CD4-positive, alpha-beta T cell treated with Interleukin-15 for 4 hours (primary cell): ENCODE measurements around the gene MTREX.
A peak's percentile ranks its signal among the peaks of the same experiment; 100 is the strongest.

Experiments
- DNase-seq: peaks from one replicate; pipeline ENCODE4 v3.0.0-alpha.2; 2020; ENCODE audit warnings: low spot score

MTREX gene

DNA sequence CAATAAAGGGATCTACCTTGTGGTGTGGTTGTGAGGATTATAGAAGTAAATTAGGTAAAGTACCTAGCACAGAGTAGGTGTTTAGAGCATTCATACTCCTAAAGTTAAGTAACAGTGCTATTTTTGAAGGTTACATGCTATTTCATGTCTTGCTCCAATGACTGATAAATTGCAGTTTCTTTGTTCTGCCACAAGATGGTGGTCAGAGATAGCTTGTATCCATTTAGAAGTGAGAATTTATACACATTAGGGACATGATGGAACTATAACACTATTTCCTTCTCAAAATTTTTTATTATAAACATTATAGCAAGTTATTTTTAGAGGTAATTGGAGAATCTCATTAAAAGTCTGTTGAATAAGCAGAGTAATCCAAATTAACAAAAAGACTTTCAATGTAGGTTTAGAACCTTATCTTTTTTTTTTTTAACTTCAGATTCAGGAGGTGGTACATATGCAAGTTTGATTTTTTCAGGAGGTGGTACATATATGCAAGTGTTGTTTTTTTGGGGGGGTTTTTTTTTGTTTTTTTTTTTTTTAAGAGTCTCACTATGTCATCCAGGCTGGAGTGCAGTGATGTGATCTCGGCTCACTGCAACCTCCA, 17.1 kb downstream of the MTREX start:
- peak; percentile 40 for DNase-seq

DNA sequence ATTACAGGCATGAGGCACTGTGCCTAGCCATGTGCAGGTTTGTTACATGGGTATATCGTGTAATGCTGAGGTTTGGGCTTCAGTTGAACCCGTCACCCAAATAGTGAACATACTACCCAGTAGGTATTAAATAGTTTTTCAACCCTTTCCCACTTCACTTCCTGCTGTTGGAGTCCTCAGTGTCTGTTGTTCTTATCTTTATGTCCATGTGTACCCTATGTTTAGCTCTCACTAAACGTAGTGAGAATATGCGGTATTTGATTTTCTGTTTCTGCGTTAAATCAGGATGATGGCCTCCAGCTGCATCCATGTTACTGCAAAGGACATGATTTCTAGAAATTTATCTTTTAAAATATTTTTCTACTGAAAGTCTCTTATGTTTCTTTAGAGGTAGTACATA, 17.8 kb downstream of the MTREX start:
- no peak for DNase-seq

DNA sequence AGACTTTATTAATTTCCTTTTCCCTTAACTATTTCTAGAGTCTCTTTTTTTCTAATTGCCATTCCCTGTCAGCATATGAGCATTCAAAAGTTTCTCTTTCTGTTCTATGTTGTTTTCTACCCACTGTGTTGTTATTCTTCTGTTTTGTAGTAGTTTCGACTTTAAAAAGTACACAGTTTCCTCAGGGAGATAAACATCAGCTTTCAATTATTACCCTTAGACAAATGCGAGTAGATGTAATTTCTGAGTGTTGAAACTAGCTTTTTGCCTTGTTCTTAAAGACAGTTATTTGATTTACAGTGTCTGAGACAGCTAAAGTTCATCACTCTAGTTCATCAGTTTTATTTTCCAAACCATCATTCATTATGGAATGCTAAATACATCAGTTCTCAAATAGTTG, 19.5 kb downstream of the MTREX start:
- DNase-seq, result no peak

DNA sequence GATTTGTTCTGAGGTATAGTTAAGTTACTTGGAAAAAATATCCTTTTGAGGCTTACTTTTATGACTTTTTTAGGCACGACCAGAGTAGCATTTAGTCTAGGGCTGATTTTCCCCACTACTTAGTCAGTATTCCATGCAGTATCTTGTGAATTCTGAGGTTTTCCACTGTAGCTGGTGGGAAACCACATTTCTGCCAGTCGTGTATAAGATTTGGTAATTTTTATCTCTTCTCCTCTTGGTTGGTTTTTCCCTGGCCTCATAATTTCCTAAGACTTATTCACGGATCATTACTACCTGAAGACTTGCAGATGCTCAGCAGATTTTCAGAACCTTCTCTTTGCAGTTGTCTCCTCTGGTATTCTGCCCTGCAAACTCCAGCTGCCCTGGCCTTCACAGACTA, 23.5 kb downstream of the MTREX start:
- DNase-seq, result no peak

DNA sequence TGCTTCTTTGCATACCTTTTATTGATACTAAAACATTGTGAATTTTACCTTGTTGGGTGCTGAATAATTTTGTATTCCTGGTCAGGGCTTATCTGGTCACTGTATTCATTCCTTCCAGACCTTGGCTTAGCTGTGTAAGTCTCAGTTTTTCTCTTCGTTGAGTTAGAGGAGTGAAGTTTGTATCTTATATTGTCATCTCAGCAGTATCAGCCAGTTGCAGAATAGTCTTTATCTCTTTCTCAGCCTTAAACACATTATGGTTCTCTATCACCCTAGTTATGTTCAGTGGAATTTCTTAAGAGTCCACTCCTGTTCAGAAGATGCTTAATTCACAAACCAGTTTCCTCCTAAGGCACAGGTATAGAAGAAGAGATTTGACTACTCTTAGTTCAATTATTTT, 25.2 kb downstream of the MTREX start:
- DNase-seq, result no peak

DNA sequence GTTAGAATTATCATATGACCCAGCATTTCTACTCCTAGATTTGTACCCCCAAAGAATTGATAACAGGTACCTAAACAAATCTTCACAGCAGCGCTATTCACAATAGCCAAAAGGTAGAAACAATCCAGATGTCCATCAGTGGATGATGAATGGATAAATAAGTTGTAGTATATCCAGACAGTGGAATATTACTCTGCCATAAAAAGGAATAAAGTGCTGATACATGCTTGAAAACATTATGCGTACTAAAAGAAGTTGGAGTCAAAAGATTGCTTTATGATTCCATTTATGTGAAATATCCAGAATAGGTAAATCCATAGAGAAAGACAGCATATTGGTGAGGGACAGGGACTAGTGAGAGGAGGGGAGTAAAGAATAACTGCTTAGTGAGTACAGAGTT, 26.0 kb downstream of the MTREX start:
- no peak for DNase-seq

DNA sequence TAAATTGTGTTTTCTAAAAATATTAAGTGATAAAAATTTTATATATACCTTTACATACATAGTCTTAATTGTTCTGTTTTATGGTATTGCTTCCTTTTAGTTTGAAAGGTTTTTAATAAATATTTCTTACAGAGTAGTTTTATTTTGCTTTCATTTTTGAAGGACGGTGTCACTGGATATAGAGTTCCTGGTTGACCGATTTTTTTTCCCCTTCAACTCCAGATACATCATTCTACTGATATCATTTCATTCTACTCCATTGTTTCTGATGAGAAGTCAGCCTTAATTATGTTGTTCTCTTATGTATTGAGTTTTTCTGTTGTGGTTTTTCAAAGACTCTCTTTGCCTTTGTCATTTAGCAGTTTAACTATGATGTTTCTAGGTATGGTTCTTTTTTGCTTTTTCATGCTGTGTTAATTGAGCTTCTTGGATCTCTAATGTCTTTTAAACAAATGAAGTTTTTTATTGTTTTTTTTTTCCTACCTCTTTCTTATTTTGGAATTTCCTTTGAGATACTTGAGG, 30.4 kb downstream of the MTREX start:
- no peak for DNase-seq

DNA sequence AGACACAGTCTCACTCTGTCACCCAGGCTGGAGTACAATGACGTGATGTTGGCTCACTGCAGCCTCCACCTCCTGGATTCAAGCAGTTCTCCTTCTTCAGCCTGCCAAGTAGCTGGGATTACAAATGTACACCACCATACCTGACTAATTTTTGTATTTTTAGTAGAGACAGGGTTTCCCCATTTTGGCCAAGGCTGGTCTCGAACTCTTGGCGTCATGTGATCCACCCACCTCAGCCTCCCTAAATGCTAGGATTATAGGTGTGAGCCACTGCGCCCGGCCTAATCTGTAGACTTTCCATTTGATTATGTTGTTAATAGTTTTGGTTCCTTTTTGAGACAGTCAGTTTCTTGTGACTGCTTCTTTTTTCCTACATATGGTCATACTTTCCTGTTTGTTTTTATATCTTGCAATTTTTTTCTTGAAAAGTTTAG, 31.0 kb downstream of the MTREX start:
- no peak for DNase-seq

DNA sequence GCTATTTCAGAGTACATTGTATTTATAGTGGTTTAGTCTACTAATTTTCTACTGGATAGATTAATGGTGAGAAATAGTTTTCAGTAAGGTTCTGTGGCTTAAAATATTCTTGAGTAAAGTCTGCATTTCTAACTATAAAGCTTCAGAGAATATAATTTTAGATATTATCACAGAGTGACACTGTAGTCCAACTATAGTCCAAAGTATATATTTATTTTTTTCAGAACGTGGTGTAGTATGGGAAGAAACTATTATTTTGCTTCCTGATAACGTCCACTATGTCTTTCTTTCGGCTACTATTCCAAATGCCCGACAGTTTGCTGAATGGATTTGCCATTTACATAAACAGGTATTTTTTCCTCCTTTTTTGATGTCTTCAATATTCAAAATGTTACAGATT, 35.3 kb downstream of the MTREX start:
- no peak for DNase-seq

DNA sequence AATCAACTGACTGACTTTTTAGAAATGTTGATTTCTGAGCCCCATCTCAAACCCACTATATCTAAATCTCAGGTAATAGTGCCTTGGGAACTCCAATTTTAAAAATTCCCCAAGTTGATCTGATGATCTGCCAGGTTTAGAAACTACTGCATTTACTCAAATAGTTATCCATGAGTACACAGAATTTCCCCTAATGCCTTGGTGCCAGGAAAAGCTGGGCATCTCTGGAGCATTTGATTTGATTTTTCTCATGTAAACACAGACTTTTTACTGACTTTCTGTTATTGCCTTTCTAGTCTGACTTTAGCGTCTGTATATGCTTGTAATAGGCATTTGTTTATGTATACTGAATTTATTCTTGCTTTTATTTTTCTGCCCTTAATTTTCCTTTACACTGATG, 35.8 kb downstream of the MTREX start:
- no peak for DNase-seq

DNA sequence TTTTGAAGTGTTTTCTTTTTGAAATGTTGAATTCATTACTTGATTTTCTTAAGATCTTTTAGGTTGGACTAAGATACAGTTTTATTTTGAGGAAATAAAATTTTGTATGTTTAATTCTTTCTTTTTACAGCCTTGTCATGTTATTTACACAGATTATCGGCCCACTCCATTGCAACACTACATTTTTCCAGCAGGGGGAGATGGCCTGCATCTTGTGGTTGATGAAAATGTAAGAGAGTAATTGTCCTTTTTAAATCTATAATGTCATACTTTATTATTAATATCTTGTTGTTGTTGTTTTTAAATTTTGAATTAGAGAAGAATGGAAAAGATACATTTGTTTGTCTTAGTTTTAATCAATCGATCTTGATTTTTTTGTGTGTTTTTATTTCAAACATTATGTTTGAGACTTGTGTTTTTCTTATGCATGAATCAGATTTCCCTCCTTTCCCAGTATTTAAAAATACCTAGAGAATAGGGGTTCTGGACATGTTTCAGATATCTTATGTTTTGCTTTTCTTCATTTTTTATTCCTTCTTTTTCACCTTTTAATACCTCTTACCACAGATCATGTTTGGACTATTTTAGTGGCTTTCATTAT, 36.7 kb downstream of the MTREX start:
- peak; percentile 70 for DNase-seq

DNA sequence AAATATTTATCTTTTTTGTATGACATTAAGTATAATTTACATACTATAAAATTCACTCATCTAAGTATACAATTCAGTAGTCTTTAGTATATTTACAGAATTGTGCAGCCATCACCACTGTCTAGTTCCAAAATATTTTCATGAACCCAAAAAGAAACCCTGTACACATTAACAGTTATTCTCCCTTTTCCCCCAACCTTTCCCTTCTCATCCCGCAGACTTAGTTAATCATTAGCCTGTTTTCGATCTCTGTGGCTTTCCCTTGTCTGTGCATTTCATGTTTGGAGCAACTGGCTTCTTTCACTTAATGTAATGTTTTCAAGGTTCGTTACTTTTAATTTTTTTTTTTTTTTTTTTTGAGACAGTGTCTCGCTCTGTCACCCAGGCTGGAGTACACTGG, 37.5 kb downstream of the MTREX start:
- DNase-seq, result no peak

DNA sequence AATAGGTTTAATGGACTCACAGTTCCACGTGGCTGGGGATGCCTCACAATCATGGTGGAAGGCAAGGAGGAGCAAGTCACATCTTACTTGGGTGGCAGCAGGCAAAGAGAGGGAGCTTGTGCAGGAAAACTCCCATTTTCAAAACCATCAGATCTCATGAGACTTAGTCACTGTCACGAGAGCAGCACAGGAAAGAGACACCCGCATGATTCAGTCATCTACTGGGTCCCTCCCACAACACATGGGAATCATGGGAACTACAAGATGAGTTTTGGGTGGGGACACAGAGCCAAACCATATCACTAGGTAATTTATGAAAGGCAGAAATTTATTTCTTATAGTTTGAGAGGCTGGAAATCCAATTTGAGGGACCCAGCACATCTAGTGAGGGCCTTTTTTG, 40.0 kb downstream of the MTREX start:
- no peak for DNase-seq

DNA sequence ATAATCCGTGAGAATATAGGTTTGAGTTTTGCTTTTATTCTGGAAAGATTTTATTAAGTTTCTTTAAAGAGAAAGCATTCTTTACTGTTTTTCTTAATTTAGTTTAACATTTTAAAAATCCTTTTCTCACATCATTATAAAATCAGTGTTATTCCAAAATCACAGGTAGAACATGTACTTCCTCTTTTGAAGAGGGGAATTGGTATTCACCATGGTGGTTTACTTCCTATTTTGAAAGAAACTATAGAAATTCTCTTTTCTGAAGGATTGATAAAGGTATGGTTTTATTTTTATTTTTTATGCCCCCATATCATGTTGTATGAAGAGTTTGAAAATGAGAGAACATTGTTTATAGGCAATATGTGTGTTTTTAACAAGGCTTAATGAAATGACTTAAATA, 43.0 kb downstream of the MTREX start:
- no peak for DNase-seq

DNA sequence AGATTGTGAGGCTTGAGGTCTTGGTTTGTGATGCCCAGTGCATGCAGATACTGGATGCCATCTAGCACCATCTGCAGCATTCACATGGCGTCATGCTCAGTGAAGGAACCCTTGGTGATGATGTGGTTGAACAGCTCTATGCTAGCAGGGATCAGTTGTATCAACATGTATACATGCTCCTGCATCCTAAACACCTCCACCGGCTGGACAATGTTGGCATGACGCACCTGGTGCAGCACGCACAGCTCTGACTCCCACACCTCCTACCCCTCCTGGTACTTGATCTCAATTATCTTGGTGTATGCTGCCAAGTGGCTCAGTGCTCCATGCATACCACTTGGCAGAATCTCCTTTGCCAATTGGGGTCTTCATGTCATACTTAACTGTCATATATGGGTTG, 49.1 kb downstream of the MTREX start:
- DNase-seq, result no peak

DNA sequence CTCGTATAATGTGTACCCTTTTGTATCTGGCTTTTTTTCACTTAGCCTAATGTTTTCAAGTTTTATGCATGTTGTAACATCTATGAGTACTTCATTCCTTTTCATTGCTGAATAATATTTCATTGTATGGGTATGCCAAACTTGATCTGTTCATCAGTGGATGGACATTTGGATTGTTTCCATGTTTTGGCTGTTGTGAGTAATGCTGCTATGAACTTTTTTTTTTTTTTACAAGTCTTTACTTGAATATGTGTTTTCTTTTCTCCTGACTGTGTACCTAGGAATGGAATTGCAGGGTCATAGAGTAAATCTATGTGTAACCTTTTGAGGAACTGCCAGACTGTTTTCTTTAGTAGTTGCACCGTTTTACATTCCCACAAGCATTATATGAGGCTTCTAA, 52.4 kb downstream of the MTREX start:
- DNase-seq, result no peak

DNA sequence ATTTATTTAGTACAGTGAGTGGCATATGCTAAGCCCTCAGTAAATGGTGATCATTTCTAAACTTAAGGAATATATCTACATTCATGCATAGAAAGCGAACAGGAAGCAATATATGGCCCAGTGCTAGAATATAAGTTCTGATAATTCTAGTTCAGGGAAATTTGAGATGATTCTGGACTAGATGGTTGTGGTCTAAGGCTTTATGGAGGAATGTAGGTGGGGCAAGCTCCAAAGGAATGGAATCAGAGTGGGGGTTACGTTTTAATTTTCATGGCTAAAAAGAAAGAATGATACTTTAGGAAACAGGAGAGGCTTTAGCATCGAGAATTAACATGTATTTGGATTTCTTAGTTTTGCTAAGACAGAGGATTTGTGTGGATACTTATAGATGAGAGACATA, 56.1 kb downstream of the MTREX start:
- DNase-seq, result no peak

DNA sequence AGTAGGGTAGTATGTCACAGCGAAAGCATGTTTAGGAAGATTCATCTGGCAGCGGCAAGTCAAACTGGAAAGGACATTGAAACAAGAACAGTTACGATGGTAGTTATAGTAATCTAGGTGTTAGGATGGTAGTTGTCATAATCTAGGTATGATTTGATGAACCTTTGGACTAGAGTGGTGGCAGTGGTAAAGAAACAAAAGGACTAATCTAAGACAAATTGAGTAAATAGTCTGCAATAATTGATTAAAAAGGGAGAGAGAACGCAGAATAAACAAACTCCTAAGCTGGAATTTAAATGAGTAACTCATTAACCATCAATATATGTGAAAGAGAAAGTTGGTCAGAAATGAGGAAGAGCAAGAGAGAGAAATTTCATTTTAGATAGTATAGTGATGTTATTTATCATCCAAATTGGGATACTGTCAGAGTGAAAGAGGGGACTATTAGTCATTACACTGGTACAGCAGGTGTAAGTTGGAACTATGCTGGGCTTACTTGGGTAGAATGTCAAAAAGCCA, 56.8 kb downstream of the MTREX start:
- DNase-seq, result no peak

DNA sequence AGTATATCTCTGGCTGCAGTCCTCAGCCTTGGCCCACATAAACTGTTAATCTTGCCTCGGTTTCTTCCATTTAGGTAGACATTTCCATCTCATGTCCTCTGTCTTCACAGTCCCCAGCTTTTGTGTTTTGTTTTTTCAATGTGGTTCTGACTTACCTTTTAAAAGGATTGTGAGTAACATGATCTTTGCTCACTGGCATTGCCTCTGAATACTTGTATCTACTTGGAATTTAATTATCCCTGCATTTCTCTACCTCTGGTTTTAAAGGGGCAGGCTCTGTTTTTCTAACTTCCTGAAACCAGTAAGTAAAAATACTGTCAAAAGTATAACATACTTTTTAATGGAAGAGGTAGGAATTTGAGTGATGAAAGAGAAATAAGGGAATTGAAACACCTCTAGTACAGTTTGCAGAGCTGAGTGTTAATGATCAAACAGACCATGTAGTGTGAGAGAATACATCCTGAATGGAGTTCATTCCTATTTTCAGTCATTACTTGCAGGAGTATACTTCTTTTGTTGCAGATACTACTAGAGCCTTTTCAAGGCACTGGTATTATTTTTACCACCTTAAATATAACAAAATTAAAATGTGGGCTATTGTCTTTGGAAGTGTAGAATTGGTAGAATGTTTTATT, 62.6 kb downstream of the MTREX start:
- no peak for DNase-seq

DNA sequence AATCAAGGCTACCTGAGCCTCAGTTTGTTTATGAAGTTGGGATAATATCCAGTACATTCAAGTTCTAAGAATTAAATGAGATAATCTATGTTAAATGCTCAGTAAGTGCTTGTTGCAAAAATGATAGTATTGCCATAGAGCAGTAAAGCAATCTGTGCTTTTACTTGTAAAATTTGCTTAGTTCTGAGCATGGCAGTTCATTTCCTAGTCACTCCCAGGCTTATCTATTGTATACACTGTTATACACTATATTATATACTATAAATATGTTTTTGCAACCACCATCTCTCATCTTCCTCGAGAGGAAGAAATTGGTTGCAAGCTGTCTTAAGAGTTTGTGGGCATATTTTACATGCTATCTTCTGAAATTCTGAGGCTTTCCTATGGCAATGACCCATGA, 63.4 kb downstream of the MTREX start:
- DNase-seq, result no peak

DNA sequence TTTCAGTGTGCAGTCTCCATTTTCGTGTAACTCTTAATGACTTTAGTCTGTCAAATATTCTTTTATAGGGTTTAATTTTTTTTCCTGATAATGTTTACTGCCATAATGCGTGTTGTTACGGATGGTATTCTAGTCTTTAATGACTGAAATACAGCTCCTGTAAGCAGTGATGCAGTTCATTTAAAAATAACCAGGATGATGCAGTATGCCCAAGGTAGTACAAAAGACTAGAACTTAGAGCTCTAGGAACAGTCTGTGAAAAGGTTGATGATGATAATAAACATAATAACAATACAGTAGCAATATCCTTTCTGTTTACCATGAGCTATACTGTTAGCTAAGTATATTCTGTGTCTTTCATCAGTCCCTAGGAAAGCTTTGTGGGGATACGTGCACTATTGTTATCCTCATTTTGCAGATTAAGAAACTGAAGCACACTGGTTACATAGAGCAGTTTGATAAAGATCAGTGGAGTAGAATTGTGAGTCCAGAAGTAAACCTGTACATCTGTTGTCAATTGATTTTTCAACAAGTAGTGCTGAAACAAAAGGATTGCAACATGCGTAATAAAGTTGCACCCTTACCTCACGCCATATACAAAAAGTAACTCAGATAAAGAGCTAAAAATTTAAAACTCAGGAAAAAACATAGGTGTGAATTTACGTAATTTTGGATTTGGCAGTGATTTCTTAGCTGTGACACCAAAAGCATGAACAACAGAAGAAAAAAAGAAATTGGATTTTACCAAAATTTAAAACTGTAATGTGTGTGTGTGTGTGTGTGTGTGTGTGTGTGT, 64.5 kb downstream of the MTREX start:
- no peak for DNase-seq

DNA sequence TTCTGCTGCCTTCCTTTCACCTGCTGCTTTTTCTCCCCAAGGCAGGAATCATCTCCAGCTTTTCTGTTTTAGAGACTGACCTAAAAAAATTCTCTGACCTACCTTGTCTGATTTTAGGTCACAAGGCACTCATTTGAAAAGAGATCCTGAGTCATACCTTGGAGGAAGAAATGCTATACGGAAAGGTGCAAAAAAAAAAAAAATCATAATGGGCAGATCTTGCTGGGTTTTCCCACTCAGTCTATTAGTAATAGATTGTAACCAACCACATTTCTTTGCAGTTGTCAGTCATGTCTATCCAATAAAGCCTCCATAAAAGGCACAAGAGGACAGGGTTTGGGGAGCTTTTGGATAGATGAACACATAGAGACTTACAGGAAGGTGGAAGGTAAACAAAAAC, 70.0 kb downstream of the MTREX start:
- no peak for DNase-seq

DNA sequence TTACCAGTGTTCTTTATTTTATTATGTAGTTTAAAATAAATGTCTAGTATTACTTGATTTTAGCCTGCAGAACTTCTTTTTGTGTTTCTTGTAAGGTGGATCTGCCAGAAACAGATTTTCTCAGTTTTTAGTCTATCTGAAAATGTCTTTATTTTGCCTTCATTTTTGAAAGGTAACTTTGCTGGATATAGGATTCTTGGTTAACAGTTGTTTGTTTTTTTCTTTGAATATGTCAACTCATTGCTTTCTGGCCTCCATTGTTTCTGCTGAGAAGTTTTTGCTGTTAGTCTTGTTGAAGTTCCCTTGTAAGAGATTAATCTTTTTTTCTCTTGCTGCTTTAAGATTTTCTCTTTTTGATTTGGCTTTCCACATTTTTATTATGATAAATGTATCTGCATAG, 75.5 kb downstream of the MTREX start:
- no peak for DNase-seq
